Activated CD4-positive, alpha-beta T cell treated with anti-CD3 and anti-CD28 coated beads, Interleukin-2, Interleukin-4, amounts not matched to agents 100 ng/mL and 50 ng/mL, durations not matched to agents 16 hours and 8 hours (primary cell): Measurements from ENCODE around the gene RALGPS1.
"Not testable (repeated sequence)": the region's sequence is repeated elsewhere in the genome, so short reads cannot be mapped to it uniquely, and the experiment has no call there.

Source experiments
- DNase-seq: peaks from one replicate; pipeline ENCODE4 v3.0.0-alpha.2; 2020; ENCODE audit warnings: low spot score

Gene RALGPS1

GRCh38 chr9:127158786-127159324, 244.3 kb downstream of the RALGPS1 start:
- DNase-seq: no peak

GRCh38 chr9:127159325-127159801, 244.8 kb downstream of the RALGPS1 start:
- no peak for DNase-seq

- no peak for DNase-seq
Measured at GRCh38 chr9:127159949-127160610, 245.5 kb downstream of the RALGPS1 start.

GRCh38 chr9:127161081-127161624, 246.6 kb downstream of the RALGPS1 start:
- no peak for DNase-seq

- peak; percentile 90 for DNase-seq
Measured at GRCh38 chr9:127162046-127162863, 247.7 kb downstream of the RALGPS1 start.

GRCh38 chr9:127162864-127163365, 248.3 kb downstream of the RALGPS1 start:
- DNase-seq: no peak

- DNase-seq: peak; percentile 80
Measured at GRCh38 chr9:127163409-127163808, 248.8 kb downstream of the RALGPS1 start.

GRCh38 chr9:127165116-127165515, 250.5 kb downstream of the RALGPS1 start:
- DNase-seq: no peak

- DNase-seq: no peak
Measured at GRCh38 chr9:127166111-127166510, 251.5 kb downstream of the RALGPS1 start.

- DNase-seq: no peak
Measured at GRCh38 chr9:127166651-127167524, 252.3 kb downstream of the RALGPS1 start.

- DNase-seq: no peak
Measured at GRCh38 chr9:127167560-127168326, 253.2 kb downstream of the RALGPS1 start.

- DNase-seq: no peak
Measured at GRCh38 chr9:127168756-127169574, 254.4 kb downstream of the RALGPS1 start.

GRCh38 chr9:127169575-127169883, 254.9 kb downstream of the RALGPS1 start:
- no peak for DNase-seq

GRCh38 chr9:127170103-127170502, 255.5 kb downstream of the RALGPS1 start:
- DNase-seq: no peak

GRCh38 chr9:127170652-127171051, 256.1 kb downstream of the RALGPS1 start:
- DNase-seq: no peak

- not testable (repeated sequence) for DNase-seq
Measured at GRCh38 chr9:127171348-127171747, 256.8 kb downstream of the RALGPS1 start.

- DNase-seq: no peak
Measured at GRCh38 chr9:127172066-127172707, 257.6 kb downstream of the RALGPS1 start.

- no peak for DNase-seq
Measured at GRCh38 chr9:127173063-127173462, 258.5 kb downstream of the RALGPS1 start.
